Chondrocyte (in vitro differentiated cells): ENCODE results near the gene ATP8A1. TPM values are rescaled to one million over a fixed set of nuclear protein-coding genes. Genes with fewer than 3 reads are reported as not detected.

Source experiments
- DNase-seq: peaks from one replicate; pipeline ENCODE4 v3.0.0; 2021; ENCODE audit warnings: mixed read lengths, low spot score
- H3K27ac Mint-ChIP-seq: one replicate; pipeline ENCODE4 v1.8.0; 2021; ENCODE audit warnings: mild to moderate bottlenecking, moderate library complexity, mixed read lengths; ENCODE audit not compliant: unreplicated experiment
- H3K27me3 Mint-ChIP-seq: 2 replicates; pipeline ENCODE4 v1.8.0; 2021; ENCODE audit warnings: low read depth, mixed read lengths
- H3K36me3 Mint-ChIP-seq: 2 replicates; pipeline ENCODE4 v1.8.0; 2021; ENCODE audit warnings: low read depth, mixed read lengths
- H3K4me1 Mint-ChIP-seq: 2 replicates; pipeline ENCODE4 v1.8.0; 2021; ENCODE audit warnings: low read depth, mild to moderate bottlenecking, mixed read lengths
- H3K4me3 Mint-ChIP-seq: one replicate; pipeline ENCODE4 v1.8.0; 2021; ENCODE audit warnings: mild to moderate bottlenecking, moderate library complexity, mixed read lengths; ENCODE audit not compliant: unreplicated experiment
- H3K9me3 Mint-ChIP-seq: 2 replicates; pipeline ENCODE4 v1.8.0; 2021; ENCODE audit warnings: low read depth, mixed read lengths
- total RNA-seq: library from RNA; stranded (reverse); gene quantifications from 3 replicates; pipeline ENCODE4 v1.2.1, GENCODE V29; 2021
- TF ChIP-seq, protein P1 (sequence below): fragments of 200-600 bp; sonication (generic); IDR thresholded peaks from 2 replicates; pipeline ENCODE4 v1.5.0; 2021; ENCODE audit warnings: antibody characterized with exemption, mild to moderate bottlenecking, moderate library complexity

Gene ATP8A1
- total RNA-seq, 1 donor from 2014 or later, result 0.25 TPM

DNA sequence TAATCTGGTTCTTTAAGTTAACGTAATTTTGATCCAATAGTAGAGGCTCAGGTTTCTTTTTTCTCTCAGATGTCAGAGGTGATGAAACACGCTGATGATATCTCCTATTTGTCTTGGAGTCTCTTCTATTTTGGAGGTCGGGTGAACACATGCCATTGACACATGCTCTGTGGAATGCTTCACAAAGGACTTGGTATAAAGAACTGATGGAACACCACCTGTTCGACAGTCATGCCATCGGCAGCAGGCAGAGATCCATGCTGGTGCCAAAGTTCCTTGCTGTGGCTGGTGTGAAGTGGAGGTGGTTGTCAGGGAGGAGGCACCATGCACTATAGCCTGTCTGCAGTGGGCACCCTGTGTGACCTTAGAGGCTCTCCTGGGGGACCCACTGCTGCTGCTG lies 94.9 kb downstream of the ATP8A1 start:
- no peak overlapping the region for H3K4me3 Mint-ChIP-seq
- no peaks in the 10 kb centered on the region for H3K36me3 Mint-ChIP-seq
- no peaks in the 10 kb centered on the region for H3K9me3 Mint-ChIP-seq
- no peaks in the 10 kb centered on the region for H3K4me1 Mint-ChIP-seq
- no peak for DNase-seq
- TF ChIP-seq, protein P1, sequence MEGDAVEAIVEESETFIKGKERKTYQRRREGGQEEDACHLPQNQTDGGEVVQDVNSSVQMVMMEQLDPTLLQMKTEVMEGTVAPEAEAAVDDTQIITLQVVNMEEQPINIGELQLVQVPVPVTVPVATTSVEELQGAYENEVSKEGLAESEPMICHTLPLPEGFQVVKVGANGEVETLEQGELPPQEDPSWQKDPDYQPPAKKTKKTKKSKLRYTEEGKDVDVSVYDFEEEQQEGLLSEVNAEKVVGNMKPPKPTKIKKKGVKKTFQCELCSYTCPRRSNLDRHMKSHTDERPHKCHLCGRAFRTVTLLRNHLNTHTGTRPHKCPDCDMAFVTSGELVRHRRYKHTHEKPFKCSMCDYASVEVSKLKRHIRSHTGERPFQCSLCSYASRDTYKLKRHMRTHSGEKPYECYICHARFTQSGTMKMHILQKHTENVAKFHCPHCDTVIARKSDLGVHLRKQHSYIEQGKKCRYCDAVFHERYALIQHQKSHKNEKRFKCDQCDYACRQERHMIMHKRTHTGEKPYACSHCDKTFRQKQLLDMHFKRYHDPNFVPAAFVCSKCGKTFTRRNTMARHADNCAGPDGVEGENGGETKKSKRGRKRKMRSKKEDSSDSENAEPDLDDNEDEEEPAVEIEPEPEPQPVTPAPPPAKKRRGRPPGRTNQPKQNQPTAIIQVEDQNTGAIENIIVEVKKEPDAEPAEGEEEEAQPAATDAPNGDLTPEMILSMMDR, result no peak
- no peak overlapping the region for H3K27ac Mint-ChIP-seq
- H3K27me3 Mint-ChIP-seq, result peaks cover 11% of the 10 kb centered on the region

DNA sequence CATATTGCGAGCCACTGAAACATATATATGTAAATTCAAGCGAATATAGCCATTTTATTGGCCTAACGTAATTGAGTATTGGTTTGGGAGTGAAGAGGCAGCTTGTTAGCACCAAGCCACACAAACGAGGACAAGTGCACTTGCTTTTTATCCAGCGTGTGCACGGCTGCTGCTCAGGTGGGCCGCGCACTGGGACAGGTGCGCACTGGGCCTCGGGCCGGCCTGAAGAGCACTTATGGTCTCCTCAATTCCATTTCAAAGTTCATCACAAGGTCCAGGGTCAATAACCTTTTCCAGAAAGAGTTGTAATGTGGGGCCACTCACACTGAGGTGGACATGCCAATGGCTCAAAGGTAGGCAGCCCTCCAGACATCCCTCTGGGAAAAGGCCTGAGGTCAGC lies 95.9 kb downstream of the ATP8A1 start:
- Mint-ChIP-seq H3K4me3 (no peak overlapping the region), H3K36me3 (no peaks in the 10 kb centered on the region), H3K9me3 (no peaks in the 10 kb centered on the region), H3K27me3 (peaks cover 9% of the 10 kb centered on the region), H3K4me1 (no peaks in the 10 kb centered on the region), H3K27ac (no peak overlapping the region)
- TF ChIP-seq, protein P1, result no peak
- DNase-seq, result no peak

DNA sequence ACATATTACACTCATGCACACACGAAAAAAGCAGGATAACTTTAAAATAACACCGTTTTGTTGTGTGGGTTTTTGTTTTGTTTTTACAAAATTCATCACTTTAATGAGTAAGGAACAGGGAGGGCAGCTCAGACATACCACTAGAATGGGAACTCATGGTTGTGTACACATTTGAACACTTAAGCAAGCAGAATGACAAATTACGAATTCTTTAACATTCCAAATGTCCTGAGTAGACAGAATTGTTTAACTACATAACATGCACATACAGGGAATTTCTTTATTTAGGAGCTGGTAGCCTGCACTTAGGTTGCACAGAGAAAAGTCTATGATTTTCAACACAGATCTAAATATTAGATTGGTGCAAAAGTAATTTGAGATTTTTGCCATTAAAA lies 96.4 kb downstream of the ATP8A1 start:
- no peak for DNase-seq
- Mint-ChIP-seq H3K9me3 (no peaks in the 10 kb centered on the region), H3K4me3 (no peak overlapping the region)

DNA sequence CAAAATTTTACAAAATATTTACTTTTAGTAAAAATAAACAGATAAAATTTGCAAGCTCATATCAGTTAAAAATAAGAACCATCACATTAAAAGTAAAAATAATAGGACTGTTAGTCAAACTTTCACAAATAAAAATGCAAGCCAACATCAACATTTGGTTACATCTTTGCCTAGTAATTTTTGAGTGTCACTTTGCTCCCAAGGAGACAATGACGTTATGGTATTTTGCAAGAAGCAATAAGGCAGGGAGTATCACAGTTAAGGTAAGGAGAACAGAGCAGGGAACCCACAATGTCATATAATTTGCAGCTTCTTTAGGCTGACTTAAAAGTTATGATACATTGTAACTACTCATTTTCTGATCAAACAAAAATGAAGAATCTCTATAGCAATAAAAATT lies 98.7 kb downstream of the ATP8A1 start:
- TF ChIP-seq, protein P1, result no peak
- no peak for DNase-seq
- Mint-ChIP-seq H3K9me3 (no peaks in the 10 kb centered on the region), H3K4me3 (no peak overlapping the region), H3K27ac (no peak overlapping the region), H3K36me3 (no peaks in the 10 kb centered on the region), H3K27me3 (peaks cover 4% of the 10 kb centered on the region), H3K4me1 (no peaks in the 10 kb centered on the region)

More for the DNA sequence above, 96.4 kb downstream of the ATP8A1 start:
- Mint-ChIP-seq H3K27ac (no peak overlapping the region), H3K4me1 (no peaks in the 10 kb centered on the region), H3K27me3 (peaks cover 9% of the 10 kb centered on the region), H3K36me3 (no peaks in the 10 kb centered on the region)
- TF ChIP-seq, protein P1, result no peak

DNA sequence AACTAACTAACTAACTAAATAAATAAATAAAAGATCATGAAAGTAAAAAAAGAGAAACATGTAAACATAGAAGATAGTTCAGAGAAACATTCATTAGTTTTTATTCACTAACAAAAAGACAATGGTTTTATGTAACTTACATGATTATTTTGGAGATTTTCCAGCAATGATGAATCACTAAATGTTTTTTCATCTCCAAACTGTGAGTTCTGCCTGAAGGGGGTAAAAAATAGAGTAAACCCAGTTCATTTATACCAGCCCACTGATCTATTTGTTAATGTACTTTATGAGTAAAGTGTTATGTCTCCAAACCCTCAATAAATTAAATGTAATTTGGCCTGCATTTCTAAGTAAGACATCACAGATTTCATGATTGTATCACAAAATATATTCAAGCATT lies 101.1 kb downstream of the ATP8A1 start:
- Mint-ChIP-seq H3K4me1 (no peaks in the 10 kb centered on the region), H3K9me3 (no peaks in the 10 kb centered on the region), H3K4me3 (no peak overlapping the region), H3K36me3 (no peaks in the 10 kb centered on the region), H3K27me3 (peaks cover 2% of the 10 kb centered on the region), H3K27ac (no peak overlapping the region)
- DNase-seq, result no peak
- TF ChIP-seq, protein P1, result no peak
